HTERT RPE-1 (cell line): Measurements from ENCODE around the gene ANKRD55.
"Not testable (repeated sequence)": the region's sequence is repeated elsewhere in the genome, so short reads cannot be mapped to it uniquely, and the experiment has no call there.

Experiments used
- in situ Hi-C: fragments of 300-500 bp; cut with MboI; formaldehyde crosslinking; loops from 4 replicates; pipeline ENCODE4 v1.14.3; 2020; ENCODE audit warnings: low sequenced_read_pairs

Gene ANKRD55

DNA sequence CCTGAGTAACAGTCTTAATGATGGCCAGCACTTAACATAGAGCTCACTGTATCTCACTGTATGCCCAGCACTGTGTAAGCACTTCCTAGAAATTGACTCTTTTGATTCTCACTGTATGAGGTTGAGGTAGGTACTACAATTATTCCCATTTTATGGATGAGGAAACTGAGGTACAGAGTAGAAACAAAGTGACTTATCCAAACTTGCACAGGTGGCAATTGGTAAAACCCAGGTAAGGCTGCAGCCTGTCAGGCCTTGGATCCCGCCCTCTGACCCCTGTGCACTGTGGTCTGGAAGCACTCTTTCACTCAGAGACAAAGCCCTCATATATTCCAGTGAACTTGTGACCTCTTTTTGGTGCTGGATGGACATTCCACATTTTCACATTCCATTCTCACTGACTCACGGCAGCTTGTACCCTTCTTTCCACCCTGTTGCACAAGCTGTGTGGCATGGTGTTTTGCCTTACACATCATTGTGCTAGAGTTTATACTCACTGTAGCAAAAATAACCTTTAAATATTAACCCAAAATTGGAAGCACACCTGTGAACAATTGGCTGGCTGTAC, 21.7 kb downstream of the ANKRD55 start:
- in situ Hi-C loops = no loop called here

DNA sequence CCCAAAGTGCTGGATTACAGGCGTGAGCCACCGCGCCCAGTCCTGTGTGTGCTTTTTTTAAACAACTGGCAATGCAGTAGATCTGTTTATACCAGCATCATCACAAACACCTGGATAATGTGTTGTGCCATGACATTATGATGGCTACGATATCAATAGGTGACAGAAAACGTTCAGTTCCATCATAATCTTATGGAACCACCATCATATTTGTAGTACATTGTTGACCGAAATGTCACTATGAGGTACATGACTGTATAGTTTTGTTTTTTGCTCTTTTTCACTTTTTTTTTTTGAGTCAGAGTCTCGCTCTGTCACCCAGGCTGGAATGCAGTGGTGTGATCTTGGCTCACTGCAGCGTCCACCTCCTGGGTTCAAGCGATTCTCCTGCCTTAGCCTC, 24.4 kb downstream of the ANKRD55 start:
- in situ Hi-C loops = no loop called here

DNA sequence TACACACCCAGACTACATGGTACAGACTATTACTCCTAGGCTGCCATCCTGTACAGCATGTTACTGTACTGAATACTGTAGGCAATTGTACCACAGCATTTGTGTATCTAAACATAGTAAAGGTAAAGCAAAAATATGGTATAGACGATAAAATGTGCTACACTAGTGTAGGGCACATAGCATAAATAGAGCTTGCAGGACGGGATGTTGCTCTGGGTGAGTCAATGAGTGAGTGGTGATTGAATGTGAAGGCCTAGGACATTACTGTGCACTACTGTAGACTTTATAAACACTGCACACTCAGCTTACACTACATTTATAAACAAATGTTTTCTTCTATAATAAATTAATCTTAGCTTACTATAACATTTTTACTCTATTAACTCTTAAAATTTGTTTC, 25.6 kb downstream of the ANKRD55 start:
- in situ Hi-C loops = no loop called here

DNA sequence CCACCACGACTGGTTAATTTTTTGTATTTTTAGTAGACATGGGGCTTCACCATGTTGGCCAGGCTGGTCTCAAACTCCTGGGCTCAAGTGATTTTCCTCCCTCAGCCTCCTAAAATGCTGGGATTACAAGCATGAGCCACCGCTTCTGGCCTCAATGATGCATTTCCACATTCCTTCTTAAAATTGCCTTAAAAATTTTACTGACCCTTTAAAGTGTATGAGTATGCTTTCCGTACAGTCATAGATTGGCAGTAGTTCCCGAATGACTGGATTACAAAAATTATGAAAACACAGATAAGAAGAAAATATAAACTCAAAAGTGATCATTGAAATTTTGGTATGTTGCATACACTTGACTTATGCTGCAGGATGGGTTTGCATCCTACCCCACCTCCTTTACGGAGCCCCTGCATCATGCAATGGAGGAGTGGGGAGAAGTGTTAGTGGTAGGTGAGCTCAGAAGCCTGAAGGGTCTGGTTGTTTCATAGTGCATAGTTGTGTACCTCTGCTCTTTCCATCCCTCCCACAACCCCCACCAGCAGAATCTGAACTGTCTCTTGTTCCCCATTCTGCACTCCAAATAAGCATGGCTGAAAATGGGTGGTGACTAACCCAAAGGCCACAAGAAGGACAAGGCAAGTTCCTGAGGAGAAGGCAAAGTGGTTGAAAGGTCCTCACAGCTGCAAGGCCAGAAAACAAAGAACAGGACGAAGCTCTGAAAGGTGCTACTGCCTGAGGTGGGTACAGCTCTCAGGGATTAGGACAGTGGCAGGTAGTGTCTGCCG, 26.8 kb downstream of the ANKRD55 start:
- in situ Hi-C loops = no loop called here

DNA sequence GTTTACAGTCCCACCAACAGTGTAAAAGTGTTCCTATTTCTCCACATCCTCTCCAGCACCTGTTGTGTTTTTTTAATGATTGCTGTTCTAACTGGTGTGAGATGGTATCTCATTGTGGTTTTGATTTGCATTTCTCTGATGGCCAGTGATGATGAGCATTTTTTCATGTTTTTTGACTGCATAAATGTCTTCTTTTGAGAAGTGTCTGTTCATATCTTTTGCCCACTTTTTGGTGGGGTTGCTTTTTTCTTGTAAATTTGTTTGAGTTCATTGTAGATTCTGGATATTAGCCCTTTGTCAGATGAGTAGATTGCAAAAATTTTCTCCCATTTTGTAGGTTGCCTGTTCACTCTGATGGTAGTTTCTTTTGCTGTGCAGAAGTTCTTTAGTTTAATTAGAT, 29.2 kb downstream of the ANKRD55 start:
- in situ Hi-C loops = not testable (repeated sequence)

DNA sequence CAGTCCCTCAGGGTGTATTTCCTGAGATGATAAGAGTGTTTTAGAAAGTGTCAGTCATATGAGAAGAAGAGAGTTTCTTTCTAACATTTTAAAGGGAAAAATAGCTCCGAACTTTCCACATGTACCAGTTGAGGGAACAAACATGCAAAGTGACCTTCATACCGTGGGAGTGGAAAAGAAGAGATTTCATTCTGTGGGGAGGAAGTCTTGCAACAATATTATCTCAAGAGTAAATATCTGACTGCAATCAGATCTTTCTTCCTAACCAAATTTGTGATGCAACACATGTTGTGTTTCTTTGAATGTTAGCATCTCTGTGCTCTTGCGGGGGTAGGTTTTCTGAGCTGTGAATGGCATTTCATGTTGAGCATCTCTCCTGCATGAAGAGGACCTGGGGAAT, 30.6 kb downstream of the ANKRD55 start:
- in situ Hi-C loops = no loop called here

DNA sequence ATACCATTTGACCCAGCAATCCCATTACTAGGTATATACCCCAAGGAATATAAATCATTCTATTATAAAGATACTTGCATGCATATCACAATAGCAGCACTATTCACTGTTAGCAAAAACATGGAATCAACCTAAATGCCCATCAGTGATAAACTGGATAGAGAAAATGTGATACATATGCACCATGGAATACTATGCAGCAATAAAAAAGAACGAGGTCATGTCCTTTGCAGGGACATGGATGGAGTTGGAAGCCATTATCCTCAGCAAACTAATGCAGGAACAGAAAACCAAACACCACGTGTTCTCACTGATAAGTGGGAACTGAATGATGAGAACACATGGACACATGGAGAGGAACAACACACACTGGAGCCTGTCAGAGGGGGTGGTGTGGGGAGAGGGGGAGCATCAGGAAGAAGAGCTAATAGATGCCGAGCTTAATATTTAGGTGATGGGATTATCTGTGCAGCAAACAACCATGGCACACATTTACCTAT, 31.3 kb downstream of the ANKRD55 start:
- in situ Hi-C loops = not testable (repeated sequence)

DNA sequence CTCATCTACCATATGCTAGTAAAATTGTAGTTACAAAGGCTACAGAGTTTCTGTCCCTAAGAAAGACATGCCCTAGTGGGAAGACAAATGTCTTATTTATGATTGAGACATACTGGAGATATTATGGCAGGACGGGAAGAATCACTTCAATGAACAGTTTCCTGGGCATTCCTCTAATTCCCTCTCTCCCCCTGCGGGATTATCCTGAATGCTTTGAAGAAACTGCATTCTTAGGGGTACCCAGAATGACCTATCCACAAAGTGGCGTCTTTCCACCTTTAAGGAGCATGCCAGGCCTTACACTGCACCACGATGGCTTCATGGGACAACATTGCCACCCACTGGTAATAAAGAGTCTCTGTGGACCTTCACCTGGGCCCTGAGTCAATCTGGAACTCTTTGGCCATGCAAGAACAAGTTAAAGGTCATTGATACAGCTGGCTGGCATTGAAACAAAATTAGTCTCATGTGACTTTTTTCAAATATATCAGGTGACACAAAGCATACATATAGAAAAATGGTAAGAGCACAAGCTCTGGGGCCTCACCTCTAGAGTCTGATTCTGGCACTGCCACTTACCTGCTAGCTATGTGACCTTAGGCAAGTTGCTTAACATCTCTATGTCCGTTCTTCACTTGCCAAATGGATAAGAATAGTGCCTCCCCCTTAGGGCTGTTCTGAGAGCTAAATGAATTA, 32.0 kb downstream of the ANKRD55 start:
- in situ Hi-C loops = no loop called here

DNA sequence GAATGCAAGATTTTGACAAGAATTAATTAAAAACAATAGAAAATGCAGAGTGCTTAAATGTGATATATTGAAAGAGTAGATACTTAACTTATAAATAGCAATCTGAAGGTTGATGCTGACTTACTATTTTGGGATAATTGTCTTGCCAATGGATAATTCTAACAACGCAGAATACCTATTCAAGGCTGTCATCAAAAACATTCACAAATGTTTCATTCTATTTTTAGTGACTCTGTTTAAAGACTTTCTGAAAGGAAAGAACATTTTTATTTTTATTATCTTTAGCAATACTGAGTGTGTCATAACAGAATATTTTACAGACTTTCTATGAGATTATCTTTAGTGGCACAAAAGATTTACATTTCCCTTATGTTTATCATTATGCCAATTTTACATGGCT, 38.1 kb downstream of the ANKRD55 start:
- in situ Hi-C loops = no loop called here

DNA sequence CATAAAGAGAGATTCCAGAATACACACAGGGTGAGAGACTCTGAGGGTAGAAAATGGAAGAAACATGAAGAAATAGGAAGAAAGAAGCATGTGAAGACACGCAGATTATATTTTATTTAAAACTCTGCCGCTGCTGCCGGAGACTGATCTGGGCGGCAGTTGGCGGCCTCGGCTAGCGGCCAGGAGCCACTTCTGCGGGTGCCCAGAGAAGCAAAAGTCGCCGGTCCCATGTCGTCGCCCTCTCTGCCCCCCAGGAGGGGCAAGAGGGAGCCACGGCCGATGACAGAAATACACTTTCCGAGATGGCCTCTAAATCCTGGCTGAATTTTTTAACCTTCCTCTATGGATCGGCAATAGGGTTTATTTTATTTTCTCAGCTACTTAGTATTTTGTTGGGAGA, 40.9 kb downstream of the ANKRD55 start:
- in situ Hi-C loops = no loop called here

DNA sequence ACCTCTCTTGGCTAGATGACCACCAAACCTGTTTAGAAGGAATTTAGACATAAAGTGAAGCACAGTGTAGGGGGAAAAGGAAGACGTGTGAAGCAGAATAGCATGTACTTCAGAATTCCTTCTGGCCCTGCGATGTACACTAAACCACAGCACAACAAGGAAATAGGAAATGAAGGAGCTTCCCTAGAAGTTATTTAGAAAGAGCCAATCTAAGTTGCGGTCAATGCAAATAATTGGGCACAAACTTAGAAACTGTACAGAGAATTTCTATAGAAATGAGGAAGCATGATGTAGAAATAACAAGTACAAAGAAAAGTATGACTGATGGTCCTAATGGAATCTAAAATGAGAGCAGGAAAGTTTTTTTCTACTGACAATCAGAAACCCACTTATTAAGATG, 41.5 kb downstream of the ANKRD55 start:
- in situ Hi-C loops = no loop called here

DNA sequence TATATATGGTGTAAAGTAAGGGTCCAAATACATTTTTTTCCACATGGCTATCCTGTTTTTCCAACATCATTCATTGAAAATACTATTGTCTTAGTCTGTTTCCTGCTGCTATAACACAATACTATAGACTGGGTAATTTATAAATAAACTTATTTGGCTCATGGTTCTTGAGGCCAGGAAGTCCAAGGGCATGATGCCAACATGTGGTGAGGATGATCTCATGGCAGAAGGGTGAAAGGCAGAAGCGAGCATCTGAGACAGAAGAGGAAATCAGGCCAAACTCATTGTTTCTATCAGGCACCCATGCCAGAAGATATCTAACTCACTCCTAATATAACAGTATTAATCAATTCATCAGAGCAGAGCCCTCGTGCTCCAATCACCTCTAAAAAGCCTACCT, 42.6 kb downstream of the ANKRD55 start:
- in situ Hi-C loops = no loop called here

DNA sequence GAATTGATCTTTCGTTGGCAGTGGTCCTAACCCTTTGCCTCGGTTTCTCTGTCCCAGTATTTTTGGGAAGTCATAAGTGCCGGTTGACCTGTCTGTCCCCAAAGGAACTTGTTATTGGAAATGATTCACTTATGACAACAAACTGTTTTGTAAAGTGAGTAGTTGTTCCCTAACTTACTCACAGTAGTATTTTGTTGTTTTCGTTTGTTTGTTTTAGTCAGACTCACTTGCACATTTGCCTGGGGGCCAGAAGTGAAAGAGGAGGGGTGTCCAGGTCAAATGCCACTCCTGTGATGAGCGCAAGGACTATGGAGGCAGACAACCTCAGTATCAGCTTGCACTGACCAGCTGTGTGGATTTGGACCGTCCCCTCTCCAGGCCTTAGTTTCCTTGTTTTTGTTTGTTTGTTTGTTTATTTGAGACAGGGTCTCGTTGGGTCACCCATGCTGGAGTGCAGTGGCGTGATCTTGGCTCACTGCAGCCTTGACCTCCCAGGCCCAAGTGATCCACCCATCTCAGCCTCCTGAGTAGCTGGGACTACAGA, 47.3 kb downstream of the ANKRD55 start:
- in situ Hi-C loops = no loop called here

DNA sequence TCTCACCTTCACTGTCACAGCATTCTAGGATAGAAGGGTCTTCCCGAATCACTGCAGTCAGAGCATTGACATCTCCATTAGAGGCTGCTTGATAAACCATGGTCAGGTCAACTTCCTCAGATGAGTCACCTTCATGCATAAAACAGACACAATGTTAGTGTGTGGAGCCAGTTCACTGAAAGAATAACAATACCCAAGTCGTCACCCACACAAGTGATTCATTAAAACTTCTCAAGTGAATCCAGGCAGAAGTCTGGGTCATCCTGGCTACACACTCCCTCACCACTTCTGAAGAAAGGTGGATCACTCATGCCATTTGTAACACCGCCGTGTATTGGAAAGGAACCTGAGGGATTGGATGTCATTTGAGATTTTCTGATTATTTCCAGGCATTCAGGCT, 49.6 kb downstream of the ANKRD55 start:
- in situ Hi-C loops = no loop called here

DNA sequence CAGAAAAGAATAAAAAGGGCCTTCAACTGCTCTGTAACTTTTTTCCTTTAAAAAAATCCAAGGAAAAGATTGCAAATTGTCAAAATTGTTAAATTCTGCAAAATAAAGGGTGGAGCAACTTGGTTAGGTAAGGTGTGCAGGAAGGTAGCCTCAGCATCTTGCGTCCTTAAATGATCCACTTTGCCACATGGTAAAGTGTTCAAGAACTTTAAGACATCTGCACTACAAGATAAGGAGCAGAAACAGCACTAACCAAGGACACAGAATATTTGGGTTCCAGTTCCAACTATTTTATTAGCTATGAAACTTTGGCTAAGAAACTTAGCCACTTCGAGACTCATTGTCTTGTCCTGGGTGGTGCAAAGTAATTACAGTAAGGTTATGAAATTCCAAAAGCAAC, 53.7 kb downstream of the ANKRD55 start:
- in situ Hi-C loops = no loop called here

DNA sequence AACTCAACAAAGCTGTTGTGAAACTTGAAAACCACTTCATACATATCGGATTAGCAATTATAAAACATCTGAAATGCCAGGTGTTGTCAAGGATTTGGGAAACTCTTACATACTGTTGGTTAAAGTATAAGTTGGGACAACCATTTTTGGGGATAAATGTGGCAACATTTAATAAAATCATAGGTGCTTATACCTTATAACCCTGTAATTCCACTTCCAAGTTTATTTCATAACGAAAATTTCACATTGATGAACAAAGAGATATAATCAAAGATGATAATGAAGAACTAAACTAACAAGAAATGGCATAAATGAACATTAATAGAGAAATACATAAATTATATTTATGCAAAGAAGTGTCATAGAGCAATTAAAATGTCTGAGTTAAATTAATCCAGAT, 54.3 kb downstream of the ANKRD55 start:
- in situ Hi-C loops = no loop called here

DNA sequence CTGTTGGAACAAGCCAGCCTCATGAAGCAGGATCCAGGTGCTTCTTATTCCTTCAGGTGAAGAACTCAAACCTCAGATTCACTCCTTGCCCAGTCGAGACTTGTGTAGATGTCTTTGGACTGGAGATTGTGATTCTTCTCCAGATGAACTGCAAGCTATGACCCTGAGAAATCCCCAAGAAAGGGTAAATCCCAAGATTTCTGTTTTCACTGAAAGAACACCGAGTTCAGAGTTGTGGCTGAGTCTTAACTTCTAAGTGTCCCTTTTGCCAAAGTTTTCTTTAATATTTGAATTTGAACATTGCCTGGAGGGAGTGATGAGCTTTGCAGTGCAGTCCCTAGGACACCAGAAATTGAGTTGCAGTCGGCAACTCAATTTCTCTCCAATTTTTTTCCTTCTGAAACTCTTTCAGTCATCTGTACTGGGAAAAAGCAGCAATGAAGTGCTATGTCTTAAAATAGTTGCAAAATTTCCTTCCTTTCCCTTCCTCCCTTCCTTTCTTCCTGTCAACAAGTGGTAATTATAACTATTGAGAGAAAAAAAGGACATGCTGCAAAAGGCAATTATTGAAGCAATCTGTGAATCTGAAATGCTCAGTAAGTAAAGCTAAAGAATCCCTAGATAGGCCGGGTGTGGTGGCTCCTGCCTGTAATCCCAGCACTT, 56.1 kb downstream of the ANKRD55 start:
- in situ Hi-C loops = no loop called here

DNA sequence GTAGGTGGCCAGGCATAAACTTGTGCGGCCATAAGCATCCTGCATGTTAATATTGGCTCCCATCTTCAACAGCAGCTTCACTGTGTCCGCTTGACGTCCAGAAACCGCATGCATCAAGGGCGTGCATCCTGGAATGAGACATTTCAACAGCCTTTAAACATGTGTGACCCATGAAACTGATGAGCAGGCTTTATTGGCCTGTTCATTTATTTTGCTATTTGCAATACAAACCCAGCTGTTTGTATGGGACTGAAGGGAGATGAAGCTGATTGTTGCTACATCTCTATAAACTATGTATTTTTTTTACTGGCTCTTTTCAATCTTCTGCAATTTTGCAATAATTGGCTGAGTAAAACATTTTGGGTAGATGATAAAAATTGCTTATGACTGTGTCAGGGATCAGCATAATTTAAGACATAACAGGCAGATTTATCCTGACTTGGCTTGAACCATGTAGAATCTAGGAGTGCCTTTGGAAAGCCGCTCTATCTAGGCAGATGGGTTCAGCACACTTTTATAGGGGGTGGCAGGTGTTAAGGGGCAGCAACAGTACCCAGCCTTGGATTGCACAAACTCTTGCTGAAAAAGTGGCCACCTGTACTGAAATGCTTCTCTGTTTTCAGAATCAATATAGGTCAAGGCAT, 56.9 kb downstream of the ANKRD55 start:
- in situ Hi-C loops = no loop called here

DNA sequence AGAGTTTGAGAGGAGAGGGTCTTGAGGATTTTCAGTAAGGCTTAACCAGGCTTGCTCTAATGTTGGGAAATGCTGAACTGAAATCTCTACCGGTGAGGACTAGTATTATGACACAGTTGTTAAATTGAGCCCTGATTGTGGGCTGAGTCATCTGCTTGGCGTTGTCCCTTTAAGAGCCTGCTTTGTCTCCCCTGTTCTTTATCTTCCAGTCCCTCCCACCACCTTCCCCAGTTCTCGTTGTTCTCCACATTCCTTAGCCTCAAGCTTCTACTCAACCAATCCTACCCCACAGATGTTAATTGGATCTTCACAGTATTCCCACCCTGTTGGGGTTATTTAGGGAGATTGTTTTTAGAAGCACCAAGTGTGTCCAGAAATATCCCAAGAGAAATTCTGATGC, 57.6 kb downstream of the ANKRD55 start:
- in situ Hi-C loops = no loop called here

DNA sequence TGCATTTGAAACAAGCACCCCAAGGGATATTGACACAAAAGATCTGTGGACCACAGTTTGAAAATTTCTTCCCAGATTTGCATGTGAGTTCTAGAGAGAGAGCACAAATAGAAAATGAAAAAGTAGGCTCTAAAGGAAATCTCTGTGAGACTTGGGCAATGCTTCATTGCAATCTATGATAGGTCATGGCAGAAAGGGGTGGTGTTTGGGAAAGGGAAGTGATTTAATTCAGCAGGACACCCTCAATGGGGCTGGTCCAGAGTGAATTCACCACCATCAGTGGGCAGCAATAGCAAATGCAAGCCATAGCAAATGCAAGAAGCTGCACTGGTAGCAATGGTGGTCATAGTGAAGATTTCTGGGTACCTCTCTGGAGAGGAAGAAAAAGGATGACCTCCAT, 58.1 kb downstream of the ANKRD55 start:
- in situ Hi-C loops = no loop called here

DNA sequence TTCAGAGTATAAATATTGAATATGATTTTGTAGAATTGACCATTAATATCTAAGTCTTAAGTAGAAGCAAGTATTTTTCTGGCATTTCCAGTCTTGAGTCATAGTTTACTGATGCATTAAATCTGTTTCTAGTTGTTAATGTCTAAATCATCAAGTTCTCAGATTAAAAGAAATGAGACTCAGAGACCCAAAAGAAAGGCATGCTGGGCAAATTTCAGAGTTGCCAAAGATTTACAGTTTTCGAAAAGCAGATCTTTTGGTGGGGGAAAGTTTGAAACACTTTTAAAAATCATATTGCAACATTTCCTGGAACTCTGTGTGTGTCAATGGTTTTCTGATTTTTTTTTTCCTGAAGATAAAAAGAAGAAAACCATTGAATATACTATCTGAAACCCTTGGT, 60.9 kb downstream of the ANKRD55 start:
- in situ Hi-C loops = no loop called here
